Peyer's patch (tissue), 4 donors: ENCODE results near the gene TAF11L5. TPM values are rescaled to one million over a fixed set of nuclear protein-coding genes. Genes with fewer than 3 reads are reported as not detected.
"Not testable (repeated sequence)": the region's sequence is repeated elsewhere in the genome, so short reads cannot be mapped to it uniquely, and the experiment has no call there.

ENCODE experiments used
- DNase-seq, 3 donors: peaks; one replicate each; pipeline ENCODE4 v3.0.0-alpha.2; 2017 to 2019
- H3K27ac ChIP-seq, 4 donors: fragments of 200-600 bp; sonication (generic); one replicate each; pipeline ENCODE4 v1.5.1; 2016 to 2019
- H3K27me3 ChIP-seq, 2 donors: fragments of 200-600 bp; sonication (generic); one replicate each; pipeline ENCODE4 v1.5.1; 2019
- H3K36me3 ChIP-seq, 3 donors: fragments of 200-600 bp; sonication (generic); one replicate each; pipeline ENCODE4 v1.5.1; 2016 to 2019
- H3K4me1 ChIP-seq, 4 donors: fragments of 200-600 bp; sonication (generic); one replicate each; pipeline ENCODE4 v1.5.1; 2016 to 2019
- H3K4me3 ChIP-seq, 4 donors: fragments of 200-600 bp; sonication (generic); 1 replicate in 3 of 4; 2 replicates in 1 of 4; pipeline ENCODE4 v1.5.1; 2016 to 2019; ENCODE audit warnings: mild to moderate bottlenecking in 1 of 4
- H3K9me3 ChIP-seq, 4 donors: fragments of 200-600 bp; sonication (generic); one replicate each; pipeline ENCODE4 v1.5.1; 2016 to 2019; ENCODE audit warnings: mild to moderate bottlenecking in 1 of 4
- CTCF ChIP-seq, 6 experiments: fragments of 450-650 bp in 4 of 6; fragments of 200-600 bp in 2 of 6; sonication (generic) in 1 of 6; IDR thresholded peaks; one replicate each; pipeline ENCODE4 v1.5.1; 2017 to 2019; ENCODE audit warnings: antibody characterized with exemption in 6 of 6, mild to moderate bottlenecking in 3 of 6, moderate library complexity in 1 of 6
- POLR2A ChIP-seq, 2 donors: fragments of 450-650 bp; IDR thresholded peaks; one replicate each; pipeline ENCODE4 v1.5.1; 2017; ENCODE audit warnings: antibody characterized with exemption in 2 of 2, mild to moderate bottlenecking in 2 of 2, moderate library complexity in 2 of 2
- total RNA-seq, 4 donors: library from RNA; depleted of rRNA; stranded (reverse); fragments of >200 nt; gene quantifications; one replicate each; pipeline ENCODE4 v1.1.0, GENCODE V29; 2016

Gene TAF11L5
- not detected for total RNA-seq

DNA sequence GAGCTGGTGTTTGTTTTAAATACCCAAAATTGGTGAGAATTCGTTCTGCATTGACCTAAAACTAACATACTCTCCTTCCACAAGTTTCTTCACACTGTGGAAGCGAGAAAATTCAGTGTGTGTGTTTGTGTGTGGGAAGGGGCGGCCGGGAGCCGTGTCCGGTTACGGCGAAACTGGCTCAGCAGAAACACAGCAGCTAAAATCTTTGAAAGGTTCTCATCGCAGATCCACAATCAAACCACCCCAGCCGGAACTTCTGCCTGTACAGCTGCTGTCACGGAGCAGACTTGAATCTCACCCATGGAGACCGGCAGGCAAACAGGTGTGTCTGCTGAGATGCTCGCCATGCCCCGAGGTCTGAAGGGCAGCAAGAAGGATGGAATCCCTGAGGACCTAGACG lies at the start of gene TAF11L5:
Gene TAF11L5 (plus strand): TSS at position 301 of the 400 bp plus-strand sequence.
- H3K27me3 ChIP-seq, H3K4me3 ChIP-seq, H3K9me3 ChIP-seq, H3K27ac ChIP-seq, H3K4me1 ChIP-seq, H3K36me3 ChIP-seq, DNase-seq: not testable (repeated sequence)

DNA sequence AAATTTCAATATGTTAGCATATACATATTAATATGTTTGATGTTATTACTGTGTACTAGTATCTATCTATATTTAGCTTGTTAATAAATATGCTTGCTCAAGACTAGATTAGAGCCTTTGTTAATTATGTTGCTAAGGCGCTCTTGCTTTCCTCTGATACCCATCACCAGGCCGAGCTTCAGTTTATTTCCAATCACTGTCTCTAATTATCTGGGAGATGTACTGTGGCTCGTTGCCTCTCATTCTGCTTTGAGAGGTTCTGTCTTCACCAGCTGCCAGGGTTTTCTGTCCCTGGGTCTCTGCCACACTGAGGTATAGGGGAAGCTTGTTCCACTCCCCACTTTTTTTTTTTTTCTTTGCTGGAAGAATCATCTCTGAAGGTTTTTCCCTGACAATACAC lies 48.0 kb upstream of the TAF11L5 start:
- no peak for TF ChIP-seq POLR2A (IDR thresholded peaks at IDR 0.05)
- no peak for TF ChIP-seq CTCF (IDR thresholded peaks at IDR 0.05)
- Histone ChIP-seq H3K4me1 (no peaks in the 10 kb centered on the region), H3K27me3 (no peaks in the 10 kb centered on the region), H3K4me3 (no peak overlapping the region), H3K27ac (no peak overlapping the region), H3K36me3 (no peaks in the 10 kb centered on the region), H3K9me3 (no peaks in the 10 kb centered on the region)
- no peak for DNase-seq

DNA sequence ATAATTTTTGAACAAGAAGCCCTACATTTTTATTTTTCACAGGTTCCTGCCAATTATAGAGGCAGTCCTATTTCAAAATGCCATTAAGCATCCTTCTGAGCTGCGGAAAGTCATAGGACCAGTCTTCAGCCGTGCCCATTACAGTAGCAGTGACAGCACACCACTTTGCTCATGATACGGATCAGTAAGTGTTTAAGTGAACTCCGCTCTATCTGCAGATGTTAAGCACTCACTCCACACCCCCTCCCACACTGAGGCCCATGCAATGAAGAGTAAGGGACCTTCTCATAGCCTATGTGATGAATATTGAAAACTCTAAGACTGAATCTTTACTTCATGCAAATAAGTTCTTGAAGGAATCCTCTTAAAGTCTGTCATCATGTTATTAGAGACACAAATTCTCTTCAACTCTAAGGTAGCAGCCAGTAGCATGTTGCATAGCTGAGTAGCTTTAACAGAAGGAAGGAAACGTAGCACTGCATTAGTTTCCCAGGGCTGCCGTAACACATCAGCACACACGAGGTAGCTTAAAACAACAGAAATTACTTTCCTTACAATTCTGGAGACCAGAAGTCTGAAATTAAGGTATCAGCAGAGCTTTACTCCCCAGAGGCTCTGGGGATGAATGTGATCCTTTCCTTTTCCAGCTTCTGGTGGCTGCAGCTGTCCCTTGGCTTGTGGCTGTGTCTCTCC lies 47.3 kb upstream of the TAF11L5 start:
- H3K4me3 ChIP-seq, result no peak overlapping the region
- H3K4me1 ChIP-seq, result no peaks in the 10 kb centered on the region
- H3K36me3 ChIP-seq, result no peaks in the 10 kb centered on the region
- H3K27ac ChIP-seq, result no peak overlapping the region
- no peaks in the 10 kb centered on the region for H3K27me3 ChIP-seq
- TF ChIP-seq POLR2A (IDR thresholded peaks at IDR 0.05), result no peak
- no peak for TF ChIP-seq CTCF (IDR thresholded peaks at IDR 0.05)
- no peaks in the 10 kb centered on the region for H3K9me3 ChIP-seq
- no peak for DNase-seq

- DNase-seq, result no peak
- H3K9me3 ChIP-seq, result no peaks in the 10 kb centered on the region
- no peak for TF ChIP-seq CTCF (IDR thresholded peaks at IDR 0.05)
- TF ChIP-seq POLR2A (IDR thresholded peaks at IDR 0.05), result no peak
- H3K27me3 ChIP-seq, result no peaks in the 10 kb centered on the region
- no peaks in the 10 kb centered on the region for H3K4me1 ChIP-seq
- no peak overlapping the region for H3K27ac ChIP-seq
- H3K36me3 ChIP-seq, result no peaks in the 10 kb centered on the region
- no peak overlapping the region for H3K4me3 ChIP-seq
Measured at GRCh38 chr5:17481378-17481777, 43.7 kb upstream of the TAF11L5 start.

DNA sequence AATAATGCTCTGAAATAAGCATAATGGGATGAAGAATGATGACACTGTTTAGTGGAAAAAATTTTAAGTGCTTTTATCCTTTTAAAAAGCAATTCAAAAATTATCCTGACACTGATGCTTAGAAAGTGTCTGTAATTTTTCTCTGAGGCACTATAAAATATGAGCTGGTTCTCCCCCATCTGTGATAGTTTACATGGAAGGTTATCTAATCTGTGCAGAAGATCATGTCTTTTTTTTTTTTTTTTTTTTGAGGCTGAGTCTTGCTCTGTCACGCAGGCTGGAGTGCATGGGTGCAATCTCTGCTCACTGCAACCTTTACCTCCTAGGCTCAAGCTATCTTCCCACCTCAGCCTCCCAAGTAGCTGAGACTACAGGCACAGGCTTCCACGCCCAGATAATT lies 42.2 kb upstream of the TAF11L5 start:
- no peak overlapping the region for H3K4me3 ChIP-seq
- H3K36me3 ChIP-seq, result no peaks in the 10 kb centered on the region
- no peak for DNase-seq
- TF ChIP-seq POLR2A (IDR thresholded peaks at IDR 0.05) (no peak), CTCF (IDR thresholded peaks at IDR 0.05) (no peak)
- no peaks in the 10 kb centered on the region for H3K4me1 ChIP-seq
- no peaks in the 10 kb centered on the region for H3K9me3 ChIP-seq
- H3K27me3 ChIP-seq, result no peaks in the 10 kb centered on the region
- no peak overlapping the region for H3K27ac ChIP-seq

GRCh38 chr5:17486464-17487173 lies 38.4 kb upstream of the TAF11L5 start:
- not testable (repeated sequence) for H3K9me3 ChIP-seq, H3K27ac ChIP-seq, H3K36me3 ChIP-seq, H3K4me1 ChIP-seq, DNase-seq, H3K27me3 ChIP-seq, H3K4me3 ChIP-seq
